MG63 (cell line): ENCODE results near the gene DNASE1. TPM values are rescaled to one million over a fixed set of nuclear protein-coding genes. Genes with fewer than 3 reads are reported as not detected.
"Not testable (repeated sequence)": the region's sequence is repeated elsewhere in the genome, so short reads cannot be mapped to it uniquely, and the experiment has no call there.

Experiments
- DNase-seq: peaks from one replicate; pipeline ENCODE4 v3.0.0-alpha.2; 2020
- H3K27me3 ChIP-seq: fragments of 250-450 bp; sonication (Bioruptor Pico); 2 replicates; pipeline ENCODE4 v1.5.1; 2020; ENCODE audit warnings: mild to moderate bottlenecking, moderate library complexity
- H3K36me3 ChIP-seq: fragments of 250-450 bp; sonication (Bioruptor Pico); 2 replicates; pipeline ENCODE4 v1.5.1; 2020; ENCODE audit warnings: mild to moderate bottlenecking, moderate library complexity
- H3K4me3 ChIP-seq: fragments of 250-450 bp; sonication (Bioruptor Pico); 2 replicates; pipeline ENCODE4 v1.5.1; 2020; ENCODE audit warnings: mild to moderate bottlenecking, moderate library complexity
- H3K9me3 ChIP-seq: fragments of 250-450 bp; sonication (Bioruptor Pico); 2 replicates; pipeline ENCODE4 v1.5.1; 2020; ENCODE audit warnings: mild to moderate bottlenecking, moderate library complexity
- total RNA-seq: library from RNA; depleted of rRNA; stranded (reverse); fragments of >200 nt; shearing (Covaris generic); gene quantifications from 2 replicates; pipeline ENCODE4 v1.2.3, GENCODE V29; 2014; ENCODE audit warnings: low replicate concordance; rRNA removed

Gene DNASE1, protein sequence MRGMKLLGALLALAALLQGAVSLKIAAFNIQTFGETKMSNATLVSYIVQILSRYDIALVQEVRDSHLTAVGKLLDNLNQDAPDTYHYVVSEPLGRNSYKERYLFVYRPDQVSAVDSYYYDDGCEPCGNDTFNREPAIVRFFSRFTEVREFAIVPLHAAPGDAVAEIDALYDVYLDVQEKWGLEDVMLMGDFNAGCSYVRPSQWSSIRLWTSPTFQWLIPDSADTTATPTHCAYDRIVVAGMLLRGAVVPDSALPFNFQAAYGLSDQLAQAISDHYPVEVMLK
- total RNA-seq = 6.9 and 17.8 TPM in 2 replicates

GRCh38 chr16:3654249-3654991 lies at the start of gene DNASE1:
DNASE1 (plus strand) TSS chr16:3654691; CDS start chr16:3655374, 683 bp downstream.
- Histone ChIP-seq H3K9me3 (no peaks in the 10 kb centered on the region), H3K36me3 (peaks cover 60% of the 10 kb centered on the region), H3K4me3 (no peak within 1 kb of the TSS), H3K27me3 (no peaks in the 10 kb centered on the region)
- peak; percentile 56 for DNase-seq

GRCh38 chr16:3606441-3606840 lies 48.0 kb upstream of the DNASE1 start:
- no peaks in the 10 kb centered on the region for H3K27me3 ChIP-seq
- no peak overlapping the region for H3K4me3 ChIP-seq
- peaks cover 30% of the 10 kb centered on the region for H3K36me3 ChIP-seq
- no peak for DNase-seq
- H3K9me3 ChIP-seq = no peaks in the 10 kb centered on the region

DNA sequence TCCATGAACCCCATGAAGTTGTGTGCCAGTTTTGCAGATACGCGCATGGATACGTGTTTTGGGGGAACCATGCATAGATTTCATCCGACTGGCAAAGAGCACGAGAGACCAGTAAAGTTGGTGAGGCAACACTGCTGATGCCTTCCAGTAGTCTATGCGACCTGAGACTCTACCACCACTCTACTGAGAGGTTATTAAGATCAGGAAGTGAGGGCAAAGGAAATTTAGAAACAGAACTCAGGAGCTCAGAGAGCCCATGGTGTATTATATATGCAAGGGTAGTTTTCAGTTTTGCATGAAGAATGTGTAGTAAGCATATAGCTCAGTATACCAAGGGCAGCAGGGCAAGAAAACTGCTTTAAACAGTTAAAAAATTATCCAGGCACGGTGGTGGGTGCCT lies 47.3 kb upstream of the DNASE1 start:
- no peak overlapping the region for H3K4me3 ChIP-seq
- no peaks in the 10 kb centered on the region for H3K27me3 ChIP-seq
- H3K9me3 ChIP-seq = no peaks in the 10 kb centered on the region
- peaks cover 23% of the 10 kb centered on the region for H3K36me3 ChIP-seq
- no peak for DNase-seq

GRCh38 chr16:3607634-3608033 lies 46.9 kb upstream of the DNASE1 start:
- no peak for DNase-seq
- Histone ChIP-seq H3K27me3 (no peaks in the 10 kb centered on the region), H3K9me3 (no peaks in the 10 kb centered on the region), H3K4me3 (no peak overlapping the region), H3K36me3 (peaks cover 22% of the 10 kb centered on the region)

GRCh38 chr16:3608069-3608468 lies 46.4 kb upstream of the DNASE1 start:
- Histone ChIP-seq H3K36me3 (peaks cover 22% of the 10 kb centered on the region), H3K27me3 (no peaks in the 10 kb centered on the region), H3K4me3 (no peak overlapping the region), H3K9me3 (no peaks in the 10 kb centered on the region)
- DNase-seq = no peak

- DNase-seq, H3K4me3 ChIP-seq, H3K9me3 ChIP-seq, H3K27me3 ChIP-seq: not testable (repeated sequence)
- peaks cover 21% of the 10 kb centered on the region for H3K36me3 ChIP-seq
These were observed 45.5 kb upstream of the DNASE1 start for GRCh38 chr16:3608976-3609375.

- Histone ChIP-seq H3K4me3 (peak overlapping the region; percentile 95), H3K36me3 (peaks cover 26% of the 10 kb centered on the region), H3K9me3 (no peaks in the 10 kb centered on the region), H3K27me3 (no peaks in the 10 kb centered on the region)
- no peak for DNase-seq
These were observed 44.4 kb upstream of the DNASE1 start for GRCh38 chr16:3609895-3610697.

DNA sequence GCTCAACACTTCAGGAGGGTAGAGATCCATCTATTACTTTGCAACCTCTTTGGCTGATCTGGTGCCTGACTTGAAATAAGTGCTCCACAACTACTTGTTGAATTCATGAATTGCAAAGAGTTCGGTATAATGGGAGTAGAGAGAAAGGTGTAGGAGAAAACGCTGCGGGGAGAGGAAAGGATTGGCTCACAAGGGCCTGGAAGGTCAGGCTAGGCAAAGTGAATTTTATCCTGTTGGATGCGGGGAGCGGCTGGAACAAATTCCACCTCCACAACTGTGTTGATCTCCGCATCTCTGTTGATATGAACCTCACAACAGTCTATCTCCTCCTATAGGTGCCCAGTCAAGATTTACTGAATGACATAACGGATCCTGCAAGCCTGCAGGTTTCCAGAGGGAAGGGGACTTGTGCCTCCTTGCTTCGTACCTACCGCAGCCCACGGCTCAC lies 43.8 kb upstream of the DNASE1 start:
- DNase-seq = no peak
- Histone ChIP-seq H3K9me3 (no peaks in the 10 kb centered on the region), H3K4me3 (peak overlapping the region; percentile 95), H3K27me3 (no peaks in the 10 kb centered on the region), H3K36me3 (peaks cover 32% of the 10 kb centered on the region)

- H3K27me3 ChIP-seq = no peaks in the 10 kb centered on the region
- peak within 1 kb of the TSS; percentile 95 for H3K4me3 ChIP-seq
- no peaks in the 10 kb centered on the region for H3K9me3 ChIP-seq
- peaks cover 33% of the 10 kb centered on the region for H3K36me3 ChIP-seq
- peak; percentile 91 for DNase-seq
These were observed 43.1 kb upstream of the DNASE1 start, which contains the start of gene SLX4 for GRCh38 chr16:3611146-3611975. SLX4 (minus strand) TSS chr16:3611606; CDS start chr16:3608964, 2,642 bp downstream.

GRCh38 chr16:3612510-3613466 lies 41.7 kb upstream of the DNASE1 start:
- Histone ChIP-seq H3K9me3 (no peaks in the 10 kb centered on the region), H3K36me3 (peaks cover 28% of the 10 kb centered on the region), H3K4me3 (peak overlapping the region; percentile 95), H3K27me3 (no peaks in the 10 kb centered on the region)
- no peak for DNase-seq

GRCh38 chr16:3618769-3619141 lies 35.7 kb upstream of the DNASE1 start:
- no peaks in the 10 kb centered on the region for H3K27me3 ChIP-seq
- no peaks in the 10 kb centered on the region for H3K9me3 ChIP-seq
- H3K4me3 ChIP-seq = no peak overlapping the region
- H3K36me3 ChIP-seq = peaks cover 19% of the 10 kb centered on the region
- DNase-seq = no peak

DNA sequence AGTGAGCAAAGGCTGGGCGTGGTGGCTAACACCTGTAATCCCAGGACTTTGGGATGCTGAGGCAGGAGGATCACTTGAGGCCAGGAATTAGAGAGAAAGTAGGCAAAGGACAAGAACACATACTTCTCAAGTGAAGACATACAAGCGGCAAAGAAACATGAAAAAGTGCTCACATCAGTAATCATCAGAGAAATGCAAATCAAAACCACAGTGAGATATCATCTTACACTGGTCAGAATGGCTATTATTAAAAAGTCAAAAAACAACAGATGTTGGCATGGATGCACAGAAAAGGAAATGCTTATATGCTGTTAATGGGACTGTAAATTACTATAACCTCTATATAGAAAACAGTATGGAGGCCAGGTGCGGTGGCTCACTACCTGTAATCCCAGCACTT lies 30.8 kb upstream of the DNASE1 start:
- DNase-seq = no peak
- Histone ChIP-seq H3K36me3 (no peaks in the 10 kb centered on the region), H3K9me3 (no peaks in the 10 kb centered on the region), H3K4me3 (no peak overlapping the region), H3K27me3 (no peaks in the 10 kb centered on the region)

GRCh38 chr16:3625331-3625730 lies 29.2 kb upstream of the DNASE1 start:
- no peaks in the 10 kb centered on the region for H3K9me3 ChIP-seq
- H3K36me3 ChIP-seq = no peaks in the 10 kb centered on the region
- no peak overlapping the region for H3K4me3 ChIP-seq
- no peak for DNase-seq
- H3K27me3 ChIP-seq = no peaks in the 10 kb centered on the region

DNA sequence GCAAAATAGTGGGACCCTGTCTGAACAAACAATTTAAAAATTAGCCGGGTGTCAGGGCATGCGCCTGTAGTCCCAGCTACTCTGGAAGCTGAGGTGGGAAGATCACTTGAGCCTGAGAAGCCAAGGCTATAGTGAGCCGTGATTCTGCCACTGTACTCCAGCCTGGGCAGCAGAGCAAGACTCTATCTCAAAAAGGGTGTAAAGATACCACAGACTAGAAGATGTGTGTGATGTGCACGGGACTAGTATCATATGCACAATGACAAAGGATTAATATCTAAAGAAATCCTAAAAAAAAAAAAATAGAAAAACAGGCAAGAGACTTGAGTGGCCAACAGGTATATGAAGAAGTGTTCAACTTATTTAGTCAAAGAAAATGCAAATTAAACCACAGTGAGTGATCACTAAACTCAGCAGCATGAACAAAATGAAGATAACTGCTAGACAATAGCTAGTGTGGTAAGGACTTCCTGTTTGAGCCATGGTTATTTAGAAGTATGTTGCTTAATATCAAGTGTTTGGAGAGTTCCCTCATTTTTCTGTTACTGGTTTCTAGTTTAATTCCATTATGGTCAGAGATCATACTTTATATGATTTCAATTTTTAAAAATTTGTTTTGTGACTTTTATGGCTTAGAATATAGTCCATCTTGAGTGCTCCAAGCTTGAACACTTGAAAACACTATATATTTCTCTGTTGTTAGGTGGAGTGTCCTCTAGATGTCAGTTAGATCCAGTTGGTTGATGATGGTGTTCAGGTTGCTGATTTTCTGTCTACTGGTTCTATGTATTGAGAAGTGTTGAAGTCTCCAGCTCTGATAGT lies 28.4 kb upstream of the DNASE1 start:
- no peak for DNase-seq
- H3K4me3 ChIP-seq = no peak overlapping the region
- no peaks in the 10 kb centered on the region for H3K9me3 ChIP-seq
- no peaks in the 10 kb centered on the region for H3K27me3 ChIP-seq
- no peaks in the 10 kb centered on the region for H3K36me3 ChIP-seq
